ENCODE results near the gene ASCL1.

ASCL1 gene

DNA sequence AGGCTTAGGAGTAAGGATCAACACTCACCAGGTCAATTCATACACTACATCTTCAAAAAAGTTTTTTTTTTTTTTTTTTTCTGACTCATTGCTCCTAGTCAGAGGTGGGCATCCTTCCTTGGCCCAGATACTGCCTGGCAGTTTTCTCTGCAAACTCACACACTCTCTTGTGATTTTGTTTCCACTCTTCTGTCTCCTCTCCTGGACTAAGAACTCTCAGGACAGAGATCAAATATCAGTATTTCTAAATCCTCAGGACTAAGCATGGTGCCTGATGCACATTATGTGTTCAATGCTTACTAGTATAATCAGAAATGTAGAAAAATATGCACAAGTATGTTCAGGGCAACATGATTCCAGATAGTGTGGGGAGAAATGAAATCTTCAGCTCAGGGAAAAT is 30.3 kb upstream of the ASCL1 start:
- H3K4me3 ChIP-seq (ENCODE audit: low read depth, low read length), result no peak overlapping the region
- no peak for DNase-seq (ENCODE audit: low read depth)
- in situ Hi-C loops (cut with HindIII; ENCODE audit: low sequenced_read_pairs), result no loop called here
- TF ChIP-seq, protein P1, sequence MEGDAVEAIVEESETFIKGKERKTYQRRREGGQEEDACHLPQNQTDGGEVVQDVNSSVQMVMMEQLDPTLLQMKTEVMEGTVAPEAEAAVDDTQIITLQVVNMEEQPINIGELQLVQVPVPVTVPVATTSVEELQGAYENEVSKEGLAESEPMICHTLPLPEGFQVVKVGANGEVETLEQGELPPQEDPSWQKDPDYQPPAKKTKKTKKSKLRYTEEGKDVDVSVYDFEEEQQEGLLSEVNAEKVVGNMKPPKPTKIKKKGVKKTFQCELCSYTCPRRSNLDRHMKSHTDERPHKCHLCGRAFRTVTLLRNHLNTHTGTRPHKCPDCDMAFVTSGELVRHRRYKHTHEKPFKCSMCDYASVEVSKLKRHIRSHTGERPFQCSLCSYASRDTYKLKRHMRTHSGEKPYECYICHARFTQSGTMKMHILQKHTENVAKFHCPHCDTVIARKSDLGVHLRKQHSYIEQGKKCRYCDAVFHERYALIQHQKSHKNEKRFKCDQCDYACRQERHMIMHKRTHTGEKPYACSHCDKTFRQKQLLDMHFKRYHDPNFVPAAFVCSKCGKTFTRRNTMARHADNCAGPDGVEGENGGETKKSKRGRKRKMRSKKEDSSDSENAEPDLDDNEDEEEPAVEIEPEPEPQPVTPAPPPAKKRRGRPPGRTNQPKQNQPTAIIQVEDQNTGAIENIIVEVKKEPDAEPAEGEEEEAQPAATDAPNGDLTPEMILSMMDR (IDR thresholded peaks at IDR 0.05; ENCODE audit: low read depth, low read length, missing control alignments), result no peak

DNA sequence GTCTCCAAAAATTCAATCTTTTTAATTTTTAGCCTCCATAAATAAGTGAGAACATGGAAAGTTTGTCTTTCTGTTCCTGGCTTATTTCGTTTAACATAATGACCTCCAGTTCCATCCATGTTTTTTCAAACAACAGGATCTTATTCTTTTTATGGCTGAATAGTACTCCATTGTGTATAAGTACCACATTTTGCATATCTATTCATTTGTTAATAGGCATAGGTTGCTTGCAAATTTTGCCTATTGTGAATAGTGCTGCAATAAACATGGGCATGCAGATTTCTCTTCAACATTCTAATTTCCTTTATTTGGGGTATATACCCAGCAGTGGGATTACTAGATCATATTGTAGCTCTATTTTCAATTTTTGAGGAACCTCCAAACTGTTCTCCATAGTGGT is 24.3 kb upstream of the ASCL1 start:
- TF ChIP-seq, protein P1 (IDR thresholded peaks at IDR 0.05; ENCODE audit: low read depth, low read length, missing control alignments), result no peak
- DNase-seq (ENCODE audit: low read depth), result no peak
- H3K4me3 ChIP-seq (ENCODE audit: low read depth, low read length), result no peak overlapping the region
- in situ Hi-C loops (cut with HindIII; ENCODE audit: low sequenced_read_pairs), result no loop called here

DNA sequence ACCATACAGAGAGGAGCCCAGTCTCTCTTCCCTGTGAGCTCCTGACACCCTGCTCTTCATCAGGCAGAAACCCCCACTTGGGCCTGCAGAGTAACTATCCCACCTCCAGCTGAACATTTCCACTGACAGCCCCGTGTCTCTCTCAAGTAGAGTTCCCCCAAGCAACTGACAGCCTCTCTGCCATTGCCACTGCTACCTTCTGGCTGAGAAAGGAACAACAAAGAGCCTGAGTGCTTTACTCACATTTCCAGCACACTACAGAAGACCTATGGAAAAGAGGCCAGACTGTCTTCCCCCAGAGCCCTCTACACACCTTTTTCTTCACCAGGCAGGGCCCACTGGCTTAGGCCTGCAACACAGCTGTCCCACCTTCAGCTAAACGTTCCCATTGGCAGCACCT is 18.4 kb upstream of the ASCL1 start:
- in situ Hi-C loops (cut with HindIII; ENCODE audit: low sequenced_read_pairs), result no loop called here
- no peak for DNase-seq (ENCODE audit: low read depth)
- TF ChIP-seq, protein P1 (IDR thresholded peaks at IDR 0.05; ENCODE audit: low read depth, low read length, missing control alignments), result no peak
- H3K4me3 ChIP-seq (ENCODE audit: low read depth, low read length), result no peak overlapping the region

DNA sequence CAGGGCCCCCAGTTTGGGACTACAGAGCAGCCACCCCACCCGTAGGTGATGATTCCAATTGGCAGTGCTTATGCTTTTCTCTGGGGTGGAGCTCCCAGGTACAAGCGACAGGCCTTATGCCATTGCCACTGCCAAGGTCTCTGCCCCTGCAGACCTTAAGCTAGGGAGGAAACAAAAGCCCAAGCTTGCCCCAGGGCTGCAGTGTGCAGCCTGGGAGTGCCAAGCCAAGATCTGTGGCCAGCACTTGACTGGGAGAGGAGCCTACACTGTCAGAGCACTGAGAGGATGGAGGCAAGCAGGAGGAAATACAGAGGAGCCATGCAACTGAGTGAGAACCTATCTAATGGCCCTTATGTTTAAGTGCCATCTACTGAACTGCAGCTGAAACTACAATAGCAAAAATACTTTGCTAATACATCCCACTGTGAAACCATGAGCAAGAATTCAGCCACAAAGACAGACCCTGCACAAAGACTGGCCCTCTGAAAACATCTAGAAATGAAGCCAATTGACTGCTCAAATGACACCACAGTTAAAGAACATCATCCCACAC is 17.7 kb upstream of the ASCL1 start:
- DNase-seq (ENCODE audit: low read depth), result no peak
- TF ChIP-seq, protein P1 (IDR thresholded peaks at IDR 0.05; ENCODE audit: low read depth, low read length, missing control alignments), result no peak
- H3K4me3 ChIP-seq (ENCODE audit: low read depth, low read length), result no peak overlapping the region
- in situ Hi-C loops (cut with HindIII; ENCODE audit: low sequenced_read_pairs), result no loop called here

DNA sequence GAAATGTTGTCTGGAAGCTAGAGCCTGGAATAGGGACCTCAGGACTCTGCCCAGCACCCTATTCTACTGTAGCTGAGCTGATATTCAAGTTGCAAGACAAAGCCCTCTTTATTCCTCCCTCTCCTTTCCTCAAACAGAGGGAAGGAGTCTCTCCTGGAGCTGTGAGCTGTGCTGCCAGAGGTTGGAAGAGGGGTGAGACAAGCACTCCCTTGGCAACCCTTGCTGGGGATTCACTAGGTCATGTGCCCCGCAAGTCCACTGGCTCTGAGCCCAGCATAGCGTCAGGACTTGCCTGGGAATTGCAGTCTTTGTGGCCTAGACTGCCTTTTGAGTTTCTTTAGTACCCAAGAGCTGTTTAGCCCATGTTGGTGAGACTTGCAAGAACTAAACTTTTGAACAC is 11.4 kb upstream of the ASCL1 start:
- in situ Hi-C loops (cut with HindIII; ENCODE audit: low sequenced_read_pairs), result loop anchor here (5.0 kb wide), 2 partner anchors 41 to 606 kb away; no protein-coding TSS in a partner anchor
- no peak overlapping the region for H3K4me3 ChIP-seq (ENCODE audit: low read depth, low read length)
- TF ChIP-seq, protein P1 (IDR thresholded peaks at IDR 0.05; ENCODE audit: low read depth, low read length, missing control alignments), result no peak
- DNase-seq (ENCODE audit: low read depth), result no peak

DNA sequence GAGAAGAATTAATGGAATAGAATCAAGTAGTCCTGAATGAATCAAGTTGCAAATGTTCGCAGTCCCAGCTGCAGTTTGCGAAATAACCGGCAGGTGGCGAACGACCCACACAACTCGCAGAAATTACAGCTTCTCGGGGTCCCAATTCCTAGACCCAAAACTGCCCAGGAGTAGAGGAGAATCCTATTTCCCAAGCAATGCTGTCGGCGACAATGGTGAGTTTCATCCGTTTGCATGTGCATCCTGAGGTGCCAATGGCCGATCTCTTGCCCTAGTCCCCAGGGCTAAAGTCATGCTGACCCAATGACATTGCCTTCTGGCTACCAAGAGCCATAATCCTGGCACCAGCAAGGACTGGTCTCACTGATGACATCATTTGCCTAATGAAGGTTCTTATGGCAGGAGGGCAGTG is 8.5 kb upstream of the ASCL1 start:
- DNase-seq (ENCODE audit: low read depth), result peak; percentile 23
- in situ Hi-C loops (cut with HindIII; ENCODE audit: low sequenced_read_pairs), result loop anchor here (5.0 kb wide), 2 partner anchors 38 to 603 kb away; no protein-coding TSS in a partner anchor
- TF ChIP-seq, protein P1 (IDR thresholded peaks at IDR 0.05; ENCODE audit: low read depth, low read length, missing control alignments), result peak; percentile 92
- H3K4me3 ChIP-seq (ENCODE audit: low read depth, low read length), result no peak overlapping the region

Measured in astrocyte of the cerebellum (primary cell).